Natural killer cell (primary cell): ENCODE data around the gene MAP3K1. TPM values are rescaled to one million over a fixed set of nuclear protein-coding genes. Genes with fewer than 3 reads are reported as not detected.

Experiments used
- ATAC-seq, 3 donors: fragments of 150-1000 bp in 2 of 3; fragments of 200-7000 bp in 1 of 3; cut with Tn5 transposase; 1 replicate in 1 of 3; 2 replicates in 2 of 3; pipeline ENCODE4 v1.10.0; 2021; ENCODE audit warnings: mild to moderate bottlenecking in 2 of 3, moderate library complexity in 2 of 3
- DNase-seq, 2 donors: peaks; one replicate each; pipeline versions ENCODE4 v3.0.0 to v3.0.0-alpha.2; 2013 to 2021; ENCODE audit warnings: mixed read lengths in 1 of 2
- H3K27ac ChIP-seq: one replicate; pipeline ENCODE4 v1.5.1; 2013; ENCODE audit warnings: mild to moderate bottlenecking, low read length
- H3K27me3 ChIP-seq: one replicate; pipeline ENCODE4 v1.6.1; 2013; ENCODE audit warnings: low read length; ENCODE audit not compliant: control insufficient read depth, insufficient read depth
- H3K36me3 ChIP-seq: one replicate; pipeline ENCODE4 v1.6.1; 2013; ENCODE audit warnings: low read length; ENCODE audit not compliant: control insufficient read depth, insufficient read depth
- H3K4me1 ChIP-seq: one replicate; pipeline ENCODE4 v1.6.1; 2013; ENCODE audit warnings: low read length; ENCODE audit not compliant: control insufficient read depth, insufficient read depth
- H3K4me3 ChIP-seq: one replicate; pipeline ENCODE4 v1.5.1; 2013; ENCODE audit warnings: low read length
- H3K9me3 ChIP-seq: one replicate; pipeline ENCODE4 v1.6.1; 2013; ENCODE audit warnings: low read length; ENCODE audit not compliant: control insufficient read depth, insufficient read depth
- H3K27ac Mint-ChIP-seq, 2 donors: one replicate each; pipeline ENCODE4 v1.8.0; 2022; ENCODE audit warnings: mild to moderate bottlenecking in 2 of 2, mixed read lengths in 2 of 2, moderate library complexity in 1 of 2
- H3K27me3 Mint-ChIP-seq, 2 donors: one replicate each; pipeline ENCODE4 v1.8.0; 2022; ENCODE audit warnings: low read depth in 2 of 2, mixed read lengths in 2 of 2
- H3K36me3 Mint-ChIP-seq: one replicate; pipeline ENCODE4 v1.8.0; 2022; ENCODE audit warnings: mixed read lengths
- H3K4me1 Mint-ChIP-seq, 2 donors: one replicate each; pipeline ENCODE4 v1.8.0; 2022; ENCODE audit warnings: mixed read lengths in 2 of 2
- H3K4me3 Mint-ChIP-seq: one replicate; pipeline ENCODE4 v1.8.0; 2022; ENCODE audit warnings: mild to moderate bottlenecking, moderate library complexity, mixed read lengths
- H3K9me3 Mint-ChIP-seq, 2 donors: one replicate each; pipeline ENCODE4 v1.8.0; 2022; ENCODE audit warnings: mixed read lengths in 2 of 2
- CTCF ChIP-seq: fragments of 200-600 bp; IDR thresholded peaks from one replicate; pipeline ENCODE4 v1.8.0; 2022; ENCODE audit warnings: antibody characterized with exemption
- whole genome bisulfite sequencing: methylation state at CpG from one replicate; pipeline ENCODE4 v1.1.7; 2013; ENCODE audit warnings: missing lambda C conversion rate; ENCODE audit not compliant: insufficient coverage; 5-methylcytosine and 5-hydroxymethylcytosine counted together
- intact Hi-C: fragments of 100-400 bp; cut with micrococcal nuclease; formaldehyde crosslinking; loops from one replicate; pipeline ENCODE4 v1.14.2; 2022
- total RNA-seq, 4 donors: library from RNA; stranded (reverse); fragments of 120-200 nt in 1 of 4; gene quantifications; one replicate each; pipeline versions ENCODE4 v1.2.3 to v1.2.4, GENCODE V29; 2013 to 2022

The MAP3K1 gene
- total RNA-seq, 3 donors from 2014 or later (not counting 1 experiment from before 2014, with no cell fraction given), result 27.8 to 35.7 (median 35.5) TPM

- no peak for TF ChIP-seq CTCF
- Histone ChIP-seq H3K4me3 (no peak overlapping the region), H3K36me3 (no peaks in the 10 kb centered on the region), H3K4me1 (peaks cover 30% of the 10 kb centered on the region), H3K9me3 (no peaks in the 10 kb centered on the region), H3K27me3 (no peaks in the 10 kb centered on the region), H3K27ac (no peak overlapping the region)
- H3K9me3 Mint-ChIP-seq, result no peaks in the 10 kb centered on the region
- H3K4me1 Mint-ChIP-seq, result peaks cover 68 to 78% of the 10 kb centered on the region in 2 donors
- 78% methylated on average over 6 of the region's 6 CpGs for WGBS
- DNase-seq (no peak), ATAC-seq (no peak)
- no peaks in the 10 kb centered on the region for H3K27me3 Mint-ChIP-seq
- H3K4me3 Mint-ChIP-seq, result peak overlapping the region; percentile 78
- intact Hi-C loops, result no loop called here
- no peaks in the 10 kb centered on the region for H3K36me3 Mint-ChIP-seq
- H3K27ac Mint-ChIP-seq, result peak overlapping the region; percentile 78 to 86
Measured at GRCh38 chr5:56851258-56851941, 36.1 kb downstream of the MAP3K1 start.

GRCh38 chr5:56852228-56853000 is 37.1 kb downstream of the MAP3K1 start:
- Mint-ChIP-seq H3K27ac (peak overlapping the region; percentile 78 to 86), H3K4me1 (peaks cover 74 to 80% of the 10 kb centered on the region in 2 donors), H3K9me3 (no peaks in the 10 kb centered on the region), H3K36me3 (no peaks in the 10 kb centered on the region), H3K27me3 (no peaks in the 10 kb centered on the region), H3K4me3 (peak overlapping the region; percentile 78)
- WGBS, result 0% methylated on average over 1 of the region's 3 CpGs
- Histone ChIP-seq H3K36me3 (peaks cover 9% of the 10 kb centered on the region), H3K9me3 (no peaks in the 10 kb centered on the region), H3K27me3 (no peaks in the 10 kb centered on the region), H3K4me1 (peaks cover 30% of the 10 kb centered on the region), H3K27ac (peak overlapping the region; percentile 41), H3K4me3 (no peak overlapping the region)
- intact Hi-C loops, result no loop called here
- ATAC-seq, result peak in 1 of 3 donors; percentile 41
- peak in 1 of 2 donors; percentile 35 for DNase-seq
- no peak for TF ChIP-seq CTCF

DNA sequence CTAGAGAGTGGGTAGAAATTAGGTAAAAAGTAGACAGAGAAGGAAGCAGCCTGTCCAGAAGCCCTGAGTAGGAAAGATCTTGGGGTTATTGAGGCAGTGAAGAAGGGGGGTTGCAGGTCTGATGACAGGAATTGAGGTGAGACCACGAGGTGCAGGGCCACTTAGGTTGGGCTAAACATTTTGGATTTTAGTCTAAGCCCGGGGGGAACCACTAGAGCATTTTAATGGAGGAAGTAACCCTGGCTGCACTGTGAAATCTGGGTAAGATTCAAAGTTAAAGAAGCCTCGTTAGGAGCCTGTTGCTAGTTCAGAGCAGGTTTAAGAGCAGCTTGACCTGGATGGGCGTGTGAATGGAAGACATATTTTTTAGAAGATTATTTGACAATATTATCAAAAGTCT is 38.3 kb downstream of the MAP3K1 start:
- peak overlapping the region; percentile 19 to 64 for H3K27ac Mint-ChIP-seq
- H3K4me3 Mint-ChIP-seq, result peak overlapping the region; percentile 4
- no peaks in the 10 kb centered on the region for H3K9me3 Mint-ChIP-seq
- H3K36me3 Mint-ChIP-seq, result no peaks in the 10 kb centered on the region
- TF ChIP-seq CTCF, result no peak
- H3K4me1 ChIP-seq, result peaks cover 30% of the 10 kb centered on the region
- H3K9me3 ChIP-seq, result no peaks in the 10 kb centered on the region
- no peaks in the 10 kb centered on the region for H3K27me3 ChIP-seq
- peaks cover 67 to 69% of the 10 kb centered on the region in 2 donors for H3K4me1 Mint-ChIP-seq
- H3K4me3 ChIP-seq, result no peak overlapping the region
- peaks cover 18% of the 10 kb centered on the region for H3K36me3 ChIP-seq
- no peak overlapping the region for H3K27ac ChIP-seq
- DNase-seq (no peak), ATAC-seq (peak in 1 of 3 donors; percentile 15)
- intact Hi-C loops, result no loop called here
- no peaks in the 10 kb centered on the region for H3K27me3 Mint-ChIP-seq
- 12% methylated on average over 3 of the region's 4 CpGs for WGBS
